B cell (primary cell): ENCODE data around the gene CYREN. TPM values are rescaled to one million over a fixed set of nuclear protein-coding genes. Genes with fewer than 3 reads are reported as not detected.

Experiments
- ATAC-seq: fragments of 200-7000 bp; cut with Tn5 transposase; one replicate; pipeline ENCODE4 v1.10.0; 2021; ENCODE audit warnings: low read depth, mild to moderate bottlenecking, moderate number of reproducible peaks, moderate library complexity
- CTCF ChIA-PET: fragments of 350-600 bp; sonication (Branson Sonifier 250); formaldehyde crosslinking; loops from one replicate; lab custom pipeline; 2021; ENCODE audit warnings: antibody characterized with exemption, inconsistent platforms; lab: Charles Lee
- POLR2A ChIA-PET: fragments of 350-600 bp; sonication (Branson Sonifier 250); formaldehyde crosslinking; loops from one replicate; lab custom pipeline; 2021; ENCODE audit warnings: antibody characterized with exemption; lab: Charles Lee
- DNase-seq: peaks from one replicate; pipeline ENCODE4 v3.0.0; 2013
- H2AFZ ChIP-seq: 2 replicates; pipeline ENCODE4 v1.6.1; 2012; ENCODE audit warnings: mild to moderate bottlenecking, low read depth, low read length; ENCODE audit not compliant: insufficient read depth, poor library complexity, severe bottlenecking
- H3K27ac ChIP-seq, 2 donors: 1 replicate in 1 of 2; 2 replicates in 1 of 2; pipeline ENCODE4 v1.5.1; 2012 to 2013; ENCODE audit warnings: low read length in 2 of 2, mild to moderate bottlenecking in 2 of 2, moderate library complexity in 1 of 2
- H3K27me3 ChIP-seq, 4 experiments: fragments of 200-600 bp in 1 of 4; sonication (generic) in 1 of 4; replicated peaks in 1 of 4; 1 replicate in 2 of 4; 2 replicates in 2 of 4; pipeline versions ENCODE4 v1.6.1 to v1.7.0; 2013 to 2016; ENCODE audit warnings: low read length in 3 of 4, mild to moderate bottlenecking in 2 of 4, mixed read lengths in 1 of 4, moderate library complexity in 1 of 4; ENCODE audit not compliant: insufficient read depth in 4 of 4, control insufficient read depth in 3 of 4; ENCODE audit errors: control extremely low read depth in 1 of 4
- H3K36me3 ChIP-seq, 2 experiments: replicated peaks in 1 of 2; 1 replicate in 1 of 2; 2 replicates in 1 of 2; pipeline versions ENCODE4 v1.6.1 to v1.7.1; 2013; ENCODE audit warnings: low read length in 1 of 2; ENCODE audit not compliant: insufficient read depth in 2 of 2, control insufficient read depth in 1 of 2; ENCODE audit errors: control extremely low read depth in 1 of 2, extremely low read depth in 1 of 2
- H3K4me1 ChIP-seq, 2 donors: fragments of 200-600 bp in 1 of 2; sonication (generic) in 1 of 2; 1 replicate in 1 of 2; 2 replicates in 1 of 2; pipeline versions ENCODE4 v1.5.1 to v1.6.1; 2013 to 2017; ENCODE audit warnings: low read length in 2 of 2; ENCODE audit not compliant: control insufficient read depth in 2 of 2, insufficient read depth in 2 of 2
- H3K4me2 ChIP-seq: replicated peaks from 2 replicates; pipeline ENCODE3; 2012; ENCODE audit warnings: mild to moderate bottlenecking, low read depth, low read length; ENCODE audit not compliant: poor library complexity, severe bottlenecking
- H3K4me3 ChIP-seq, 5 experiments: fragments of 200-600 bp in 1 of 5; sonication (generic) in 1 of 5; 1 replicate in 3 of 5; 2 replicates in 2 of 5; pipeline versions ENCODE4 v1.5.1 to v1.7.0; 2011 to 2016; ENCODE audit warnings: low read length in 4 of 5, mild to moderate bottlenecking in 4 of 5, low read depth in 2 of 5, control low read depth in 1 of 5, moderate library complexity in 1 of 5; ENCODE audit not compliant: insufficient read depth in 1 of 5; ENCODE audit errors: control extremely low read depth in 1 of 5, extremely low read depth in 1 of 5
- H3K79me2 ChIP-seq: fragments of 200-600 bp; sonication (generic); one replicate; pipeline ENCODE4 v1.6.0; 2016; ENCODE audit warnings: low read length; ENCODE audit not compliant: control insufficient read depth, insufficient read depth
- H3K9ac ChIP-seq: fragments of 200-600 bp; sonication (generic); 2 replicates; pipeline ENCODE4 v1.6.1; 2017; ENCODE audit warnings: mild to moderate bottlenecking, low read length, moderate library complexity
- H3K9me3 ChIP-seq, 3 donors: one replicate each; pipeline versions ENCODE4 v1.6.1 to v1.7.1; 2013; ENCODE audit warnings: low read length in 2 of 3; ENCODE audit not compliant: control insufficient read depth in 2 of 3, insufficient read depth in 1 of 3; ENCODE audit errors: control extremely low read depth in 1 of 3
- H4K20me1 ChIP-seq: 2 replicates; pipeline ENCODE4 v1.6.0; 2012; ENCODE audit warnings: mild to moderate bottlenecking, low read length; ENCODE audit not compliant: insufficient read depth, control insufficient read depth, poor library complexity, severe bottlenecking
- H3K27ac Mint-ChIP-seq: one replicate; pipeline ENCODE4 v1.8.0; 2021; ENCODE audit warnings: mixed read lengths
- H3K27me3 Mint-ChIP-seq: one replicate; pipeline ENCODE4 v1.8.0; 2021; ENCODE audit warnings: mixed read lengths
- H3K4me1 Mint-ChIP-seq: one replicate; pipeline ENCODE4 v1.8.0; 2021; ENCODE audit warnings: mixed read lengths
- H3K4me3 Mint-ChIP-seq: one replicate; pipeline ENCODE4 v1.8.0; 2021; ENCODE audit warnings: mixed read lengths
- H3K9me3 Mint-ChIP-seq: one replicate; pipeline ENCODE4 v1.8.0; 2022; ENCODE audit warnings: mixed read lengths; ENCODE audit not compliant: insufficient read depth
- EZH2 ChIP-seq: IDR thresholded peaks from 2 replicates; pipeline ENCODE4 v1.6.1; 2012; ENCODE audit warnings: borderline replicate concordance, low read depth, mild to moderate bottlenecking, moderate library complexity, low read length; ENCODE audit not compliant: insufficient read depth, poor library complexity, severe bottlenecking
- WGBS: methylation state at CpG from one replicate; pipeline ENCODE4 v1.1.5; 2013; ENCODE audit warnings: missing lambda C conversion rate; ENCODE audit not compliant: insufficient coverage; 5-methylcytosine and 5-hydroxymethylcytosine counted together
- intact Hi-C: fragments of 100-400 bp; cut with micrococcal nuclease; formaldehyde crosslinking; loops from one replicate; pipeline ENCODE4 v1.10.0; 2022
- polyA plus RNA-seq: library from polyadenylated mRNA; depleted of rRNA; stranded (reverse); fragments of >200 nt; gene quantifications from 2 replicates; pipeline ENCODE4 v1.2.3, GENCODE V29; 2012
- total RNA-seq, 2 donors: library from RNA; stranded (reverse); fragments of 120-200 nt in 1 of 2; gene quantifications; 1 replicate in 1 of 2; 2 replicates in 1 of 2; pipeline versions ENCODE4 v1.2.3 to v1.2.4, GENCODE V29; 2013 to 2022
- TF ChIP-seq, protein P1 (sequence below): fragments of 200-600 bp; IDR thresholded peaks from one replicate; pipeline ENCODE4 v1.8.0; 2022; ENCODE audit warnings: antibody characterized with exemption, mild to moderate bottlenecking

CYREN gene
- total and polyA plus RNA-seq, 2 donors (not counting 1 experiment from before 2014, with no cell fraction given), result 19.2 to 54.6 TPM

DNA sequence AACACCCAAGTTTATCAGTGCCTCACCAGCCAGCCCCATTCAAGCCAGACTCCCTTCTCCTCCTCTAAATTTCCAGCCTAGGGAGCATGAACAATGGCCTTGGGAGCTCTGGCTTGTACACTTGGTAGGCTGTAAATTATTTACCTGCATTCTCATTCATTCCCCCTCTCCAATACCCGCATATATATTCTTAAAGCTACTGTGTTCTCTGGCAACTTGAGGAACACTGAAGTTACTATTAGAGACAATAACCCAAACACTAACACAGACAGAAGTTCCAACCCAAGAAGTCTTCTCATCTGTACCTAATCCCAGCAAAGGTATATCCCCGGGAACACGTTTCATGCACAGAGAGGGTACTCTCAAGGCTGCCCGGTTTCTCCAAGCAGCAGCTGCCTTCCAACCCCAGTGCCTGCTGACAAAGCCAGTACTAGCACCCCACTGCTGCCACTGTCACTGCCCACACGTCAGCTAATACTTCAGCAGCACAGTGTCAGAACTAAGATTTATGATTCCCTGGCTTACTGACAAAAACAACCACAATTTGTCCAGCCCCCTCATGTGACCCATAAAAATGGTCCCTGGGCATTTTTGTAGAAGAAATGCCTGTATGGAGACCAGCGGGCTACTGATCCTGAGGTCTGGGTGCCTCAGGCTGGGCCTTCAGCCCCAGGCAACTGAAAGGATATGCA lies 37.7 kb upstream of the CYREN start:
- Histone ChIP-seq H3K27me3 (no peaks in the 10 kb centered on the region), H3K4me2 (no peak overlapping the region), H3K27ac (no peak overlapping the region), H3K36me3 (peaks cover 1 to 26% of the 10 kb centered on the region in 2 experiments), H3K9me3 (no peaks in the 10 kb centered on the region), H3K9ac (no peak overlapping the region), H2AFZ (no peak overlapping the region), H3K4me1 (peaks cover 34 to 35% of the 10 kb centered on the region in 2 donors), H4K20me1 (no peaks in the 10 kb centered on the region), H3K79me2 (peaks cover 16% of the 10 kb centered on the region), H3K4me3 (no peak overlapping the region)
- POLR2A ChIA-PET, result no interaction called here
- WGBS, result 80% methylated on average over 5 of the region's 6 CpGs
- intact Hi-C loops, result no loop called here
- ATAC-seq (no peak), DNase-seq (no peak)
- Mint-ChIP-seq H3K27me3 (no peaks in the 10 kb centered on the region), H3K27ac (peak overlapping the region; percentile 7), H3K9me3 (no peaks in the 10 kb centered on the region), H3K4me3 (peak overlapping the region; percentile 32), H3K4me1 (peaks cover 57% of the 10 kb centered on the region)
- CTCF ChIA-PET, result interaction anchor here (1.1 to 1.5 kb wide), 3 partner anchors 37 to 221 kb away, joined by 3 to 6 read pairs (median 5); partner anchors contain the start of genes AGBL3 and CYREN
- TF ChIP-seq, protein P1, sequence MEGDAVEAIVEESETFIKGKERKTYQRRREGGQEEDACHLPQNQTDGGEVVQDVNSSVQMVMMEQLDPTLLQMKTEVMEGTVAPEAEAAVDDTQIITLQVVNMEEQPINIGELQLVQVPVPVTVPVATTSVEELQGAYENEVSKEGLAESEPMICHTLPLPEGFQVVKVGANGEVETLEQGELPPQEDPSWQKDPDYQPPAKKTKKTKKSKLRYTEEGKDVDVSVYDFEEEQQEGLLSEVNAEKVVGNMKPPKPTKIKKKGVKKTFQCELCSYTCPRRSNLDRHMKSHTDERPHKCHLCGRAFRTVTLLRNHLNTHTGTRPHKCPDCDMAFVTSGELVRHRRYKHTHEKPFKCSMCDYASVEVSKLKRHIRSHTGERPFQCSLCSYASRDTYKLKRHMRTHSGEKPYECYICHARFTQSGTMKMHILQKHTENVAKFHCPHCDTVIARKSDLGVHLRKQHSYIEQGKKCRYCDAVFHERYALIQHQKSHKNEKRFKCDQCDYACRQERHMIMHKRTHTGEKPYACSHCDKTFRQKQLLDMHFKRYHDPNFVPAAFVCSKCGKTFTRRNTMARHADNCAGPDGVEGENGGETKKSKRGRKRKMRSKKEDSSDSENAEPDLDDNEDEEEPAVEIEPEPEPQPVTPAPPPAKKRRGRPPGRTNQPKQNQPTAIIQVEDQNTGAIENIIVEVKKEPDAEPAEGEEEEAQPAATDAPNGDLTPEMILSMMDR, result no peak
- no peak for TF ChIP-seq EZH2
